GM23338 (cell line): Measurements from ENCODE around the gene SNX21. TPM values are rescaled to one million over a fixed set of nuclear protein-coding genes. Genes with fewer than 3 reads are reported as not detected.
A peak's percentile ranks its signal among the peaks of the same experiment; 100 is the strongest.
"Not testable (repeated sequence)": the region's sequence is repeated elsewhere in the genome, so short reads cannot be mapped to it uniquely, and the experiment has no call there.

ENCODE experiments used
- ATAC-seq: fragments of 200-7000 bp; cut with Tn5 transposase; 3 replicates; pipeline ENCODE4 v1.9.1; 2020
- DNase-seq: peaks from one replicate; pipeline ENCODE4 v3.0.0-alpha.2; 2015; ENCODE audit warnings: low spot score
- H2AFZ ChIP-seq: fragments of 200-600 bp; sonication (generic); 2 replicates; pipeline ENCODE4 v1.8.0; 2016; ENCODE audit warnings: antibody characterized with exemption, mild to moderate bottlenecking, moderate library complexity
- H3F3A ChIP-seq: fragments of 200-600 bp; sonication (generic); replicated peaks from 2 replicates; pipeline ENCODE4 v1.8.0; 2017; ENCODE audit warnings: antibody characterized with exemption, mixed run types, low read depth
- H3K27ac ChIP-seq: fragments of 200-600 bp; sonication (generic); 2 replicates; pipeline ENCODE4 v1.6.1; 2016; ENCODE audit warnings: low read depth
- H3K27me3 ChIP-seq: fragments of 200-600 bp; sonication (generic); 2 replicates; pipeline ENCODE4 v1.8.0; 2016; ENCODE audit warnings: mild to moderate bottlenecking, mixed run types, moderate library complexity; ENCODE audit not compliant: insufficient read depth
- H3K36me3 ChIP-seq: fragments of 200-600 bp; sonication (generic); 2 replicates; pipeline ENCODE4 v1.8.0; 2016; ENCODE audit warnings: mild to moderate bottlenecking; ENCODE audit not compliant: insufficient read depth
- H3K4me1 ChIP-seq: fragments of 200-600 bp; sonication (generic); 2 replicates; pipeline ENCODE4 v1.8.0; 2016; ENCODE audit warnings: mild to moderate bottlenecking, moderate library complexity; ENCODE audit not compliant: insufficient read depth
- H3K4me2 ChIP-seq: fragments of 200-600 bp; sonication (generic); 2 replicates; pipeline ENCODE4 v1.7.1; 2017; ENCODE audit warnings: mixed run types
- H3K4me3 ChIP-seq: fragments of 200-600 bp; sonication (generic); 2 replicates; pipeline ENCODE4 v1.6.1; 2016; ENCODE audit warnings: mixed run types
- H3K79me2 ChIP-seq: fragments of 200-600 bp; sonication (generic); replicated peaks from 2 replicates; pipeline ENCODE4 v1.8.0; 2017; ENCODE audit warnings: mild to moderate bottlenecking; ENCODE audit not compliant: insufficient read depth
- H3K9me2 ChIP-seq: fragments of 200-600 bp; sonication (generic); 2 replicates; pipeline ENCODE4 v1.8.0; 2017; ENCODE audit not compliant: insufficient read depth
- H4K20me1 ChIP-seq: fragments of 200-600 bp; sonication (generic); replicated peaks from 2 replicates; pipeline ENCODE4 v1.8.0; 2017; ENCODE audit warnings: mild to moderate bottlenecking; ENCODE audit not compliant: insufficient read depth
- H3K27ac Mint-ChIP-seq: 2 replicates; pipeline ENCODE4 v1.8.0; 2020; ENCODE audit warnings: inconsistent platforms, mild to moderate bottlenecking, moderate library complexity, mixed read lengths
- H3K27me3 Mint-ChIP-seq: 3 replicates; pipeline ENCODE4 v1.8.0; 2022; ENCODE audit warnings: low read depth, mild to moderate bottlenecking, moderate library complexity, mixed read lengths, inconsistent platforms; ENCODE audit not compliant: insufficient read depth, poor library complexity
- H3K36me3 Mint-ChIP-seq: 3 replicates; pipeline ENCODE4 v1.8.0; 2021; ENCODE audit warnings: low read depth, mild to moderate bottlenecking, inconsistent platforms, moderate library complexity, mixed read lengths
- H3K4me1 Mint-ChIP-seq: 3 replicates; pipeline ENCODE4 v1.8.0; 2020; ENCODE audit warnings: mild to moderate bottlenecking, inconsistent platforms, mixed read lengths
- H3K4me3 Mint-ChIP-seq: 3 replicates; pipeline ENCODE4 v1.8.0; 2021; ENCODE audit warnings: moderate library complexity, mild to moderate bottlenecking, inconsistent platforms, mixed read lengths
- H3K9me3 Mint-ChIP-seq: 3 replicates; pipeline ENCODE4 v1.8.0; 2020; ENCODE audit warnings: moderate library complexity, mild to moderate bottlenecking, inconsistent platforms, mixed read lengths
- EZH2 ChIP-seq: fragments of 200-600 bp; sonication (generic); IDR thresholded peaks from one replicate; pipeline ENCODE4 v1.8.0; 2017; ENCODE audit warnings: antibody characterized with exemption, mild to moderate bottlenecking, low read depth; ENCODE audit not compliant: unreplicated experiment
- EZH2phosphoT487 ChIP-seq: fragments of 200-600 bp; sonication (generic); IDR thresholded peaks from one replicate; pipeline ENCODE4 v1.8.1; 2018; ENCODE audit warnings: antibody characterized with exemption; ENCODE audit not compliant: unreplicated experiment
- JUNB ChIP-seq: IDR thresholded peaks from one replicate; pipeline ENCODE4 v1.6.1; 2016; ENCODE audit warnings: antibody characterized with exemption; ENCODE audit not compliant: unreplicated experiment
- POLR2AphosphoS5 ChIP-seq: IDR thresholded peaks from 2 replicates; pipeline ENCODE4 v1.6.1; 2016; ENCODE audit warnings: antibody characterized with exemption, low read depth
- STAT1 ChIP-seq: IDR thresholded peaks from one replicate; pipeline ENCODE4 v1.6.1; 2016; ENCODE audit warnings: antibody characterized with exemption; ENCODE audit not compliant: unreplicated experiment
- ZNF114 ChIP-seq: fragments of 250-450 bp; sonication (Bioruptor Pico); IDR thresholded peaks from 2 replicates; pipeline ENCODE4 v1.5.0; 2020; ENCODE audit warnings: mild to moderate bottlenecking, moderate library complexity
- polyA plus RNA-seq: library from polyadenylated mRNA; unstranded; fragments of >200 nt; fragmentation: Nextera tagmentation; extraction: Ambion mirVana; gene quantifications from 2 replicates; pipeline ENCODE4 v1.2.1, GENCODE V29; 2016
- total RNA-seq: library from RNA; depleted of rRNA; stranded (reverse); fragments of >200 nt; shearing (Covaris generic); gene quantifications from 2 replicates; pipeline ENCODE4 v1.2.3, GENCODE V29; 2014
- TF ChIP-seq, protein P1 (sequence below): IDR thresholded peaks from one replicate; pipeline ENCODE4 v1.6.1; 2018; ENCODE audit warnings: antibody characterized with exemption; ENCODE audit not compliant: unreplicated experiment
- TF ChIP-seq, protein P2 (sequence below), 2 experiments: fragments of 200-600 bp in 1 of 2; sonication (generic) in 1 of 2; conservative IDR thresholded peaks; 2 replicates each; pipeline versions ENCODE4 v1.5.1 to v1.6.1; 2016 to 2017; ENCODE audit warnings: antibody characterized with exemption in 2 of 2, low read depth in 2 of 2, mild to moderate bottlenecking in 2 of 2, moderate library complexity in 1 of 2
- TF ChIP-seq, protein P3 (sequence below): IDR thresholded peaks from 2 replicates; pipeline ENCODE4 v1.6.1; 2016; ENCODE audit warnings: antibody characterized with exemption

SNX21 gene
- total and polyA plus RNA-seq, 2 experiments from 2014 or later: 13.3 to 31.5 TPM

DNA sequence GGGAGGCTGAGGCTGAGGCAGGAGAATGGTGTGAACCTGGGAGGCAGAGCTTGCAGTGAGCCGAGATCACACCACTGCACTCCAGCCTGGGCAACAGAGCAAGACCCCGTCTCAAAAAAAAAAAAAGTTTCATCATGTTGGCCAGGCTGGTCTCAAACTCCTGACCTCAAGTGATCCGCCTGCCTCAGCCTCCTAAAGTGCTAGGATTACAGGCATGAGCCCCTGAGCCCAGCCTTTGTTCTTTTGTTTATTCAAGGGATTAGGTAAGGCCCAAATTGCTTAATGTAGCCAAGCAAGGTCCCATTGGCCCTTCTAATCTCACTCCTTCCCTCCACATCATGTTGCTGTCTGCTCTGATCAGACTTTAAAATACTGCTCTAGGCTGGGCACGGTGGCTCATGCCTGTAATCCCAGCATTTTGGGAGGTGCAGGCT lies 3.9 kb upstream of the SNX21 start:
- ATAC-seq, H3K4me3 Mint-ChIP-seq, H2AFZ ChIP-seq, H3K36me3 ChIP-seq, H3K4me2 ChIP-seq, DNase-seq, H3K79me2 ChIP-seq, H3K27me3 ChIP-seq, H3K36me3 Mint-ChIP-seq, H3K27ac ChIP-seq, H4K20me1 ChIP-seq, H3K4me3 ChIP-seq, H3K9me2 ChIP-seq, H3K9me3 Mint-ChIP-seq, H3K27ac Mint-ChIP-seq: not testable (repeated sequence)
- Mint-ChIP-seq H3K27me3 (peaks cover 13% of the 10 kb centered on the region), H3K4me1 (peaks cover 20% of the 10 kb centered on the region)
- H3K4me1 ChIP-seq: peaks cover 16% of the 10 kb centered on the region; the same call in 1 of the 2 replicates
- H3F3A ChIP-seq: peaks cover 16% of the 10 kb centered on the region

DNA sequence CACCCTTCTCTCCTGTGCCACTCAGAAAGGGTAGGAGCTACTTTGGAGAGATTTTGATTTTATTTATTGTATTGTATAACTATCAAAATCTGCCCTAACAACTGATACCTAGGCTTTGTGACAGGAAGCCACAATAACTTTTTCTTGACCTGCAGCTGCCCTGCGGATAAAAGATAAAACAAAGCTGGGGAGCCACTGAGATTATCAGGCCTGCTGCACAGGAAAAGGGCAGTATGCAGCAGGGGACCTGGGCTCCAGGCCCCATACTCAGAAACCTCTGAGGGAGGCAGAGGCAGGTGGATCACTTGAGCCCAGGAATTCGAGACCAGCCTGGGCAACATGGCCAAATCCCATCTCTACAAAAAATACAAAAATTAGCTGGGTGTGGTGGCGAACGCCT lies 980 bp upstream of the SNX21 start:
- no peak overlapping the region for H3K27ac Mint-ChIP-seq
- Histone ChIP-seq H3K9me2 (no peaks in the 10 kb centered on the region), H3K4me3 (no peak overlapping the region), H3K79me2 (0 out of 2 replicates have a peak, but pooled peaks cover 3% of the 10 kb centered on the region), H2AFZ (peak overlapping the region; percentile 93), H3K4me1 (peaks cover 20% of the 10 kb centered on the region; the same call in 1 of the 2 replicates), H3K27me3 (no peaks in the 10 kb centered on the region), H3K27ac (no peak overlapping the region), H4K20me1 (peaks cover 13% of the 10 kb centered on the region; the same call in 1 of the 2 replicates), H3K4me2 (peak overlapping the region; percentile 85; the same call in 1 of the 2 replicates), H3F3A (peaks cover 15% of the 10 kb centered on the region), H3K36me3 (no peaks in the 10 kb centered on the region)
- H3K4me1 Mint-ChIP-seq: peaks cover 12% of the 10 kb centered on the region
- H3K27me3 Mint-ChIP-seq: peaks cover 16% of the 10 kb centered on the region
- H3K4me3 Mint-ChIP-seq: peak overlapping the region; percentile 77
- no peaks in the 10 kb centered on the region; the same call in 2 of the 3 replicates for H3K9me3 Mint-ChIP-seq
- peaks cover 14% of the 10 kb centered on the region; the same call in 2 of the 3 replicates for H3K36me3 Mint-ChIP-seq
- DNase-seq (no peak), ATAC-seq (no peak)
- TF ChIP-seq STAT1: no peak
- TF ChIP-seq, protein P1, sequence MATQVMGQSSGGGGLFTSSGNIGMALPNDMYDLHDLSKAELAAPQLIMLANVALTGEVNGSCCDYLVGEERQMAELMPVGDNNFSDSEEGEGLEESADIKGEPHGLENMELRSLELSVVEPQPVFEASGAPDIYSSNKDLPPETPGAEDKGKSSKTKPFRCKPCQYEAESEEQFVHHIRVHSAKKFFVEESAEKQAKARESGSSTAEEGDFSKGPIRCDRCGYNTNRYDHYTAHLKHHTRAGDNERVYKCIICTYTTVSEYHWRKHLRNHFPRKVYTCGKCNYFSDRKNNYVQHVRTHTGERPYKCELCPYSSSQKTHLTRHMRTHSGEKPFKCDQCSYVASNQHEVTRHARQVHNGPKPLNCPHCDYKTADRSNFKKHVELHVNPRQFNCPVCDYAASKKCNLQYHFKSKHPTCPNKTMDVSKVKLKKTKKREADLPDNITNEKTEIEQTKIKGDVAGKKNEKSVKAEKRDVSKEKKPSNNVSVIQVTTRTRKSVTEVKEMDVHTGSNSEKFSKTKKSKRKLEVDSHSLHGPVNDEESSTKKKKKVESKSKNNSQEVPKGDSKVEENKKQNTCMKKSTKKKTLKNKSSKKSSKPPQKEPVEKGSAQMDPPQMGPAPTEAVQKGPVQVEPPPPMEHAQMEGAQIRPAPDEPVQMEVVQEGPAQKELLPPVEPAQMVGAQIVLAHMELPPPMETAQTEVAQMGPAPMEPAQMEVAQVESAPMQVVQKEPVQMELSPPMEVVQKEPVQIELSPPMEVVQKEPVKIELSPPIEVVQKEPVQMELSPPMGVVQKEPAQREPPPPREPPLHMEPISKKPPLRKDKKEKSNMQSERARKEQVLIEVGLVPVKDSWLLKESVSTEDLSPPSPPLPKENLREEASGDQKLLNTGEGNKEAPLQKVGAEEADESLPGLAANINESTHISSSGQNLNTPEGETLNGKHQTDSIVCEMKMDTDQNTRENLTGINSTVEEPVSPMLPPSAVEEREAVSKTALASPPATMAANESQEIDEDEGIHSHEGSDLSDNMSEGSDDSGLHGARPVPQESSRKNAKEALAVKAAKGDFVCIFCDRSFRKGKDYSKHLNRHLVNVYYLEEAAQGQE: no peak
- no peak for TF ChIP-seq ZNF114 (CRISPR knock-in tag)
- TF ChIP-seq POLR2AphosphoS5: no peak
- TF ChIP-seq, protein P2, sequence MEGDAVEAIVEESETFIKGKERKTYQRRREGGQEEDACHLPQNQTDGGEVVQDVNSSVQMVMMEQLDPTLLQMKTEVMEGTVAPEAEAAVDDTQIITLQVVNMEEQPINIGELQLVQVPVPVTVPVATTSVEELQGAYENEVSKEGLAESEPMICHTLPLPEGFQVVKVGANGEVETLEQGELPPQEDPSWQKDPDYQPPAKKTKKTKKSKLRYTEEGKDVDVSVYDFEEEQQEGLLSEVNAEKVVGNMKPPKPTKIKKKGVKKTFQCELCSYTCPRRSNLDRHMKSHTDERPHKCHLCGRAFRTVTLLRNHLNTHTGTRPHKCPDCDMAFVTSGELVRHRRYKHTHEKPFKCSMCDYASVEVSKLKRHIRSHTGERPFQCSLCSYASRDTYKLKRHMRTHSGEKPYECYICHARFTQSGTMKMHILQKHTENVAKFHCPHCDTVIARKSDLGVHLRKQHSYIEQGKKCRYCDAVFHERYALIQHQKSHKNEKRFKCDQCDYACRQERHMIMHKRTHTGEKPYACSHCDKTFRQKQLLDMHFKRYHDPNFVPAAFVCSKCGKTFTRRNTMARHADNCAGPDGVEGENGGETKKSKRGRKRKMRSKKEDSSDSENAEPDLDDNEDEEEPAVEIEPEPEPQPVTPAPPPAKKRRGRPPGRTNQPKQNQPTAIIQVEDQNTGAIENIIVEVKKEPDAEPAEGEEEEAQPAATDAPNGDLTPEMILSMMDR (conservative IDR thresholded peaks at IDR 0.05; ENCODE audit: low read depth in 2 of 2): no peak
- TF ChIP-seq, protein P3, sequence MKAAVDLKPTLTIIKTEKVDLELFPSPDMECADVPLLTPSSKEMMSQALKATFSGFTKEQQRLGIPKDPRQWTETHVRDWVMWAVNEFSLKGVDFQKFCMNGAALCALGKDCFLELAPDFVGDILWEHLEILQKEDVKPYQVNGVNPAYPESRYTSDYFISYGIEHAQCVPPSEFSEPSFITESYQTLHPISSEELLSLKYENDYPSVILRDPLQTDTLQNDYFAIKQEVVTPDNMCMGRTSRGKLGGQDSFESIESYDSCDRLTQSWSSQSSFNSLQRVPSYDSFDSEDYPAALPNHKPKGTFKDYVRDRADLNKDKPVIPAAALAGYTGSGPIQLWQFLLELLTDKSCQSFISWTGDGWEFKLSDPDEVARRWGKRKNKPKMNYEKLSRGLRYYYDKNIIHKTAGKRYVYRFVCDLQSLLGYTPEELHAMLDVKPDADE: no peak
- TF ChIP-seq EZH2phosphoT487: no peak
- TF ChIP-seq EZH2: no peak
- TF ChIP-seq JUNB: no peak
